ENCODE data around the gene MRC1. TPM values are rescaled to one million over a fixed set of nuclear protein-coding genes. Genes with fewer than 3 reads are reported as not detected.

The MRC1 gene
- total RNA-seq, 1 donor from 2014 or later: 0.80 TPM

- no peak for TF ChIP-seq CTCF (conservative IDR thresholded peaks at IDR 0.05)
- Mint-ChIP-seq H3K9me3 (no peaks in the 10 kb centered on the region), H3K4me3 (no peak overlapping the region), H3K36me3 (no peaks in the 10 kb centered on the region), H3K4me1 (ENCODE audit: unreplicated experiment) (peaks cover 20% of the 10 kb centered on the region), H3K27me3 (peaks cover 3% of the 10 kb centered on the region), H3K27ac (no peak overlapping the region)
- DNase-seq (ENCODE audit: extremely low spot score, unreplicated experiment): no peak
These were observed 20.5 kb upstream of the MRC1 start for GRCh38 chr10:17788646-17789045.

DNA sequence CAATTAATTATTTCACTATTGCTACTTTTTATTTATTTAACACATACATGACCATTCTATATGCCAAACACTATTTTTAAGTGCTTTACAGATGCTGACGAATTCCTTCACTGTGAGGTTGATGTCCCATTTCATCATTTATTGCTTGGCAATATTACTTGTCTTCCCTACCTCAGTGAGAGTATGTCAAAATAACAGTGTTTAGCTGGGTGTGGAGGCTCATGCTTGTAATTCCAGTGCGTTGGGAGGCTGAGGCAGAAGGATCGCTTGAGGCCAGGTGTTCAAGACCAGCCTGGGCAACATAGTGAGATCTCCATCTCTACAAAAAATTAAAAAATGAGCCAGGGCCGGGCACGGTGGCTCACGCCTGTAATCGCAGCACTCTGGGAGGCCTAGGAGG is 19.8 kb upstream of the MRC1 start:
- peaks cover 3% of the 10 kb centered on the region for H3K27me3 Mint-ChIP-seq
- no peaks in the 10 kb centered on the region for H3K9me3 Mint-ChIP-seq
- DNase-seq (ENCODE audit: extremely low spot score, unreplicated experiment): no peak
- no peak for TF ChIP-seq CTCF (conservative IDR thresholded peaks at IDR 0.05)
- peaks cover 16% of the 10 kb centered on the region for H3K4me1 Mint-ChIP-seq (ENCODE audit: unreplicated experiment)
- H3K4me3 Mint-ChIP-seq: no peak overlapping the region
- no peak overlapping the region for H3K27ac Mint-ChIP-seq
- H3K36me3 Mint-ChIP-seq: no peaks in the 10 kb centered on the region

GRCh38 chr10:17790651-17791050 is 18.5 kb upstream of the MRC1 start:
- no peak for DNase-seq (ENCODE audit: extremely low spot score, unreplicated experiment)
- Mint-ChIP-seq H3K4me1 (ENCODE audit: unreplicated experiment) (peaks cover 7% of the 10 kb centered on the region), H3K27me3 (peaks cover 3% of the 10 kb centered on the region), H3K4me3 (no peak overlapping the region), H3K36me3 (no peaks in the 10 kb centered on the region), H3K9me3 (no peaks in the 10 kb centered on the region), H3K27ac (no peak overlapping the region)
- no peak for TF ChIP-seq CTCF (conservative IDR thresholded peaks at IDR 0.05)

- Mint-ChIP-seq H3K27ac (no peak overlapping the region), H3K9me3 (no peaks in the 10 kb centered on the region), H3K36me3 (no peaks in the 10 kb centered on the region), H3K27me3 (no peaks in the 10 kb centered on the region), H3K4me1 (ENCODE audit: unreplicated experiment) (no peaks in the 10 kb centered on the region), H3K4me3 (no peak overlapping the region)
- DNase-seq (ENCODE audit: extremely low spot score, unreplicated experiment): no peak
- TF ChIP-seq CTCF (conservative IDR thresholded peaks at IDR 0.05): no peak
These were observed 16.2 kb upstream of the MRC1 start for GRCh38 chr10:17792991-17793390.

DNA sequence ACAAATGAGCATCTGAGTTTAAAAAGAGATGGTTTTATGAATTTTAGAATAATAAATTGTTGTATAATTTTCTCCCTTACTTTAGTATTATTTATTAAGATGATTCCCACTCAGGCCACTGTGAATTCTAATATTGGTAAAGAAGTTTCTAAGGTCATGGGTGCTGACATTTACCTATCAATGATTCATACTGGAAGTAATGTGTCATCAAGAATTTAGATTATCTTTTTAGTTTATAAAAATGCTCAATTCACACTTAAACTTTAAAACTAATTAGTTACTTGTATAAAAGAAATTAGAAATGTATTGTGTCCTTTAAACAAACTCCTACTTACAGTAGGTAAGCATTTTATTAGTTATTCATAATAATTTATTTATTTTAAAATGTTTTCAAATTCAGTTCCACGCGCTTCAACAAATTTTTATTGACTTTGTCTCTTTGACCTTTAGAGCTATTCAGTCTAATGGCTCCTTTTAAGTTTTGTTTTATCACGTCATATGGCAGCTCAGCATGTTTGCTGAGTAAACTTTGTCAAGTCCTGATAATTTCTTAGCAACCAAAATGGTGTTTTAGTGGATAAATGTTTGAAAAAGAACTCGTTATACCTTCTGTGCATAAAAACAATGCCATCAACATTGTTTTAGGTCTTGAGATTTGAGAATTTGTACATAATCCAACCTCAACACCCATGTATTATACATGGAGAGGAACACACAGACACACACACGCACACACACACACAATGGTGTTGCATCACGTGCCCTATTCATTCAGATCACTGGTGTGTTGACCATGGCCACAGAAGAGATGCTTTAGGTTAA is 15.1 kb upstream of the MRC1 start:
- Mint-ChIP-seq H3K4me1 (ENCODE audit: unreplicated experiment) (peaks cover 6% of the 10 kb centered on the region), H3K9me3 (no peaks in the 10 kb centered on the region), H3K4me3 (no peak overlapping the region), H3K27ac (peak overlapping the region; percentile 39), H3K27me3 (no peaks in the 10 kb centered on the region), H3K36me3 (no peaks in the 10 kb centered on the region)
- no peak for TF ChIP-seq CTCF (conservative IDR thresholded peaks at IDR 0.05)
- no peak for DNase-seq (ENCODE audit: extremely low spot score, unreplicated experiment)

All from type B pancreatic cell (in vitro differentiated cells).